GM23248 (cell line): ENCODE results near the gene DHX57.

Experiments
- EZH2 ChIP-seq: fragments of 200-600 bp; sonication (generic); IDR thresholded peaks from 2 replicates; pipeline ENCODE4 v1.6.1; 2018; ENCODE audit warnings: antibody characterized with exemption, mild to moderate bottlenecking; ENCODE audit not compliant: insufficient read depth, poor library complexity, severe bottlenecking
- EZH2phosphoT487 ChIP-seq: fragments of 200-600 bp; sonication (generic); IDR thresholded peaks from 2 replicates; pipeline ENCODE4 v1.6.1; 2018; ENCODE audit warnings: antibody characterized with exemption, moderate library complexity, mild to moderate bottlenecking, low read depth; ENCODE audit not compliant: insufficient read depth

- TF ChIP-seq EZH2 (no peak), EZH2phosphoT487 (no peak)
Observed at GRCh38 chr2:38887902-38888554, 12.3 kb upstream of the DHX57 start.
